SU-DHL-6 (cell line): ENCODE measurements around the gene CDIPT.

ENCODE experiments used
- H2AFZ ChIP-seq: fragments of 200-600 bp; sonication (generic); 2 replicates; pipeline ENCODE4 v1.6.1; 2014; ENCODE audit warnings: low read depth, mild to moderate bottlenecking, moderate library complexity, mixed read lengths, antibody characterized with exemption, low read length; ENCODE audit not compliant: severe bottlenecking
- H3F3A ChIP-seq: fragments of 200-600 bp; shearing (Covaris generic); 2 replicates; pipeline ENCODE4 v1.6.0; 2016; ENCODE audit warnings: antibody characterized with exemption, mild to moderate bottlenecking; ENCODE audit not compliant: insufficient read depth
- H3K27ac ChIP-seq: fragments of 200-600 bp; sonication (generic); 2 replicates; pipeline ENCODE4 v1.5.1; 2016; ENCODE audit warnings: low read depth, mild to moderate bottlenecking, low read length, moderate library complexity, mixed read lengths
- H3K27me3 ChIP-seq: fragments of 200-600 bp; sonication (generic), shearing (Covaris generic); 2 replicates; pipeline ENCODE4 v1.6.0; 2014; ENCODE audit warnings: mild to moderate bottlenecking, low read length
- H3K36me3 ChIP-seq: fragments of 200-600 bp; sonication (generic); 2 replicates; pipeline ENCODE4 v1.6.1; 2014; ENCODE audit warnings: mild to moderate bottlenecking, low read length, mixed read lengths
- H3K4me2 ChIP-seq: fragments of 300-600, 200-600 bp; shearing (Covaris generic), sonication (generic); 2 replicates; pipeline ENCODE4 v1.6.0; 2014; ENCODE audit warnings: low read length, low read depth, mild to moderate bottlenecking; ENCODE audit not compliant: poor library complexity, severe bottlenecking
- H3K4me3 ChIP-seq: fragments of 200-600 bp; sonication (generic); 2 replicates; pipeline ENCODE4 v1.5.1; 2014; ENCODE audit warnings: antibody characterized with exemption, low read length, mild to moderate bottlenecking, mixed read lengths; ENCODE audit not compliant: insufficient read depth, poor library complexity, severe bottlenecking
- H3K79me2 ChIP-seq: fragments of 200-600 bp; sonication (generic); 2 replicates; pipeline ENCODE4 v1.6.1; 2014; ENCODE audit warnings: mild to moderate bottlenecking, low read length, moderate library complexity; ENCODE audit not compliant: insufficient read depth
- H3K9ac ChIP-seq: fragments of 200-600 bp; sonication (generic); 2 replicates; pipeline ENCODE4 v1.7.0; 2014; ENCODE audit warnings: mild to moderate bottlenecking, low read length
- H3K9me2 ChIP-seq: fragments of 200-600 bp; sonication (generic); replicated peaks from 2 replicates; pipeline ENCODE4 v1.6.1; 2014; ENCODE audit warnings: low read length; ENCODE audit not compliant: insufficient read depth
- H3K9me3 ChIP-seq: fragments of 200-600 bp; sonication (generic); 2 replicates; pipeline ENCODE4 v1.6.1; 2014; ENCODE audit warnings: low read length, mixed read lengths; ENCODE audit not compliant: insufficient read depth
- H4K20me1 ChIP-seq: fragments of 200-600 bp; sonication (generic); 2 replicates; pipeline ENCODE4 v1.6.1; 2014; ENCODE audit warnings: low read depth, mild to moderate bottlenecking, antibody characterized with exemption, low read length, moderate library complexity, mixed read lengths
- CTCF ChIP-seq: fragments of 200-600 bp; sonication (generic); IDR thresholded peaks from one replicate; pipeline ENCODE4 v1.5.1; 2017; ENCODE audit warnings: antibody characterized with exemption, mild to moderate bottlenecking, low read length, moderate library complexity; ENCODE audit not compliant: insufficient read depth, poor library complexity, severe bottlenecking
- EZH2phosphoT487 ChIP-seq: fragments of 200-600 bp; sonication (generic), shearing (Covaris generic); conservative IDR thresholded peaks from 2 replicates; pipeline ENCODE4 v1.6.1; 2018; ENCODE audit warnings: mild to moderate bottlenecking, antibody characterized with exemption, low read length, moderate library complexity, mixed read lengths

Gene CDIPT

GRCh38 chr16:29898804-29899515 is 35.9 kb upstream of the CDIPT start:
- H3K9me3 ChIP-seq, result no peaks in the 10 kb centered on the region
- H4K20me1 ChIP-seq, result no peaks in the 10 kb centered on the region
- no peak overlapping the region for H3K4me2 ChIP-seq
- H3F3A ChIP-seq, result no peaks in the 10 kb centered on the region
- no peak overlapping the region for H3K27ac ChIP-seq
- no peaks in the 10 kb centered on the region for H3K79me2 ChIP-seq
- no peaks in the 10 kb centered on the region for H3K27me3 ChIP-seq
- H3K4me3 ChIP-seq, result no peak overlapping the region
- no peak for TF ChIP-seq EZH2phosphoT487
- TF ChIP-seq CTCF, result no peak
- H3K36me3 ChIP-seq, result no peaks in the 10 kb centered on the region
- H3K9me2 ChIP-seq, result no peaks in the 10 kb centered on the region
- no peak overlapping the region for H2AFZ ChIP-seq
- H3K9ac ChIP-seq, result no peak overlapping the region

- Histone ChIP-seq H3K9me3 (no peaks in the 10 kb centered on the region), H3K79me2 (no peaks in the 10 kb centered on the region), H2AFZ (no peak overlapping the region), H3K36me3 (no peaks in the 10 kb centered on the region), H3K27me3 (no peaks in the 10 kb centered on the region), H3K4me2 (no peak overlapping the region), H3K27ac (no peak overlapping the region), H3K4me3 (no peak overlapping the region), H3K9me2 (no peaks in the 10 kb centered on the region), H3F3A (no peaks in the 10 kb centered on the region), H4K20me1 (no peaks in the 10 kb centered on the region), H3K9ac (no peak overlapping the region)
- no peak for TF ChIP-seq CTCF
- TF ChIP-seq EZH2phosphoT487, result no peak
Measured at GRCh38 chr16:29898135-29898803, 35.2 kb upstream of the CDIPT start.

- TF ChIP-seq EZH2phosphoT487 (no peak), CTCF (no peak)
- no peak overlapping the region for H2AFZ ChIP-seq
- no peaks in the 10 kb centered on the region for H3F3A ChIP-seq
- no peak overlapping the region for H3K4me3 ChIP-seq
- H3K9me3 ChIP-seq, result no peaks in the 10 kb centered on the region
- no peaks in the 10 kb centered on the region for H3K27me3 ChIP-seq
- no peaks in the 10 kb centered on the region for H3K79me2 ChIP-seq
- no peak overlapping the region for H3K4me2 ChIP-seq
- no peak overlapping the region for H3K27ac ChIP-seq
- no peak overlapping the region for H3K9ac ChIP-seq
- no peaks in the 10 kb centered on the region for H3K36me3 ChIP-seq
- no peaks in the 10 kb centered on the region for H3K9me2 ChIP-seq
- H4K20me1 ChIP-seq, result no peaks in the 10 kb centered on the region
Measured at GRCh38 chr16:29897333-29897732, 34.3 kb upstream of the CDIPT start.
